ENCODE measurements around the gene GULP1. TPM values are rescaled to one million over a fixed set of nuclear protein-coding genes. Genes with fewer than 3 reads are reported as not detected.
A peak's percentile ranks its signal among the peaks of the same experiment; 100 is the strongest.

The GULP1 gene
- total and polyA plus RNA-seq, 2 of the 13 experiments (the other 11 are each of a cell fraction or from before 2014, with no cell fraction given): 0.15 TPM; not detected in 1

DNA sequence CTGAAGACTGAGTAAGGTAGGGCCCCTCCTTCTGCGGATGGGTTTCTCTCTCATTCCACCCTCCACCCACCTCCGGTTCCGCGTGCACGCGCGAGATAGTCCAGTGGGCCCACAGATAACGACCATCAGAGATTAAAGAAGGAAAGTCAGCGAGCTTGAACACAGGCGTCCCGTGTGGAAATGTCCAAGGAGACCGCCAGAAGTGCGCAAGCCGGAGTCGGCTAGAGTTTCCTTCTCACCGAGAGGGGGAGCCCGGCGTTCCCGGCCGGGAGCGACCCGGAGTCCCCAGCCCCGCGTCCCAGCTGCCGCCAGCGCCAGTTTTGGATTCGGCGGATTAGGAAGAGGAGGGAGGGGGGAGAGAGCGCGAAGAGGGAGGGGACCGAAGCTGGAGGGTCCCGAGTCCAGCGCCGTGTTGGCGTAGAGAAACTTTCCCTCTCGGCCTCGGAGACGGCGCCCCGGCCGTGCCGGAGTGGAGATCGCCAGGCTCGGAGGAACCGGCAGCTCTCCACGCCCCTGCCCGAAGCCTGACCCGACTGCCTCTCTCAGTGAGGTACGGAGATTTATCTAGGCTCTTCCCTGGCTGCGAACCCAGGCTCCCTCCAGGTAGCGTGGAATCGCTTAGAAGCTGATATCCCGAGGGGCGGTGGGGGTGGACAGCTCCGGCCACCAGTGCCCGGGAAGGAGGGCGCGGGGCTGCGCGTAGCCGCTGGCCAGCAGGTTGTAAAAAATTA, at the start of gene GULP1 (continued):
- TF ChIP-seq, protein P1, sequence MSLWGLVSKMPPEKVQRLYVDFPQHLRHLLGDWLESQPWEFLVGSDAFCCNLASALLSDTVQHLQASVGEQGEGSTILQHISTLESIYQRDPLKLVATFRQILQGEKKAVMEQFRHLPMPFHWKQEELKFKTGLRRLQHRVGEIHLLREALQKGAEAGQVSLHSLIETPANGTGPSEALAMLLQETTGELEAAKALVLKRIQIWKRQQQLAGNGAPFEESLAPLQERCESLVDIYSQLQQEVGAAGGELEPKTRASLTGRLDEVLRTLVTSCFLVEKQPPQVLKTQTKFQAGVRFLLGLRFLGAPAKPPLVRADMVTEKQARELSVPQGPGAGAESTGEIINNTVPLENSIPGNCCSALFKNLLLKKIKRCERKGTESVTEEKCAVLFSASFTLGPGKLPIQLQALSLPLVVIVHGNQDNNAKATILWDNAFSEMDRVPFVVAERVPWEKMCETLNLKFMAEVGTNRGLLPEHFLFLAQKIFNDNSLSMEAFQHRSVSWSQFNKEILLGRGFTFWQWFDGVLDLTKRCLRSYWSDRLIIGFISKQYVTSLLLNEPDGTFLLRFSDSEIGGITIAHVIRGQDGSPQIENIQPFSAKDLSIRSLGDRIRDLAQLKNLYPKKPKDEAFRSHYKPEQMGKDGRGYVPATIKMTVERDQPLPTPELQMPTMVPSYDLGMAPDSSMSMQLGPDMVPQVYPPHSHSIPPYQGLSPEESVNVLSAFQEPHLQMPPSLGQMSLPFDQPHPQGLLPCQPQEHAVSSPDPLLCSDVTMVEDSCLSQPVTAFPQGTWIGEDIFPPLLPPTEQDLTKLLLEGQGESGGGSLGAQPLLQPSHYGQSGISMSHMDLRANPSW (CRISPR knock-in tag; IDR thresholded peaks at IDR 0.05; ENCODE audit: borderline replicate concordance): no peak
- TF ChIP-seq ZNF724P (CRISPR knock-in tag; IDR thresholded peaks at IDR 0.05; ENCODE audit: borderline replicate concordance): no peak
- 0 out of 2 replicates have a peak, but pooled peaks have one; percentile 28 for TF ChIP-seq BORCS8-MEF2B (CRISPR knock-in tag; IDR thresholded peaks at IDR 0.05)
- peak; percentile 48 for TF ChIP-seq XRCC5 (optimal IDR thresholded peaks at IDR 0.05; ENCODE audit: low read length)
- TF ChIP-seq, protein P2, sequence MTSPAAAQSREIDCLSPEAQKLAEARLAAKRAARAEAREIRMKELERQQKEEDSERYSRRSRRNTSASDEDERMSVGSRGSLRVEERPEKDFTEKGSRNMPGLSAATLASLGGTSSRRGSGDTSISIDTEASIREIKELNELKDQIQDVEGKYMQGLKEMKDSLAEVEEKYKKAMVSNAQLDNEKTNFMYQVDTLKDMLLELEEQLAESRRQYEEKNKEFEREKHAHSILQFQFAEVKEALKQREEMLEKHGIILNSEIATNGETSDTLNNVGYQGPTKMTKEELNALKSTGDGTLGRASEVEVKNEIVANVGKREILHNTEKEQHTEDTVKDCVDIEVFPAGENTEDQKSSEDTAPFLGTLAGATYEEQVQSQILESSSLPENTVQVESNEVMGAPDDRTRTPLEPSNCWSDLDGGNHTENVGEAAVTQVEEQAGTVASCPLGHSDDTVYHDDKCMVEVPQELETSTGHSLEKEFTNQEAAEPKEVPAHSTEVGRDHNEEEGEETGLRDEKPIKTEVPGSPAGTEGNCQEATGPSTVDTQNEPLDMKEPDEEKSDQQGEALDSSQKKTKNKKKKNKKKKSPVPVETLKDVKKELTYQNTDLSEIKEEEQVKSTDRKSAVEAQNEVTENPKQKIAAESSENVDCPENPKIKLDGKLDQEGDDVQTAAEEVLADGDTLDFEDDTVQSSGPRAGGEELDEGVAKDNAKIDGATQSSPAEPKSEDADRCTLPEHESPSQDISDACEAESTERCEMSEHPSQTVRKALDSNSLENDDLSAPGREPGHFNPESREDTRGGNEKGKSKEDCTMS (CRISPR knock-in tag; conservative IDR thresholded peaks at IDR 0.05): no peak
- TF ChIP-seq ZNF83 (CRISPR knock-in tag; IDR thresholded peaks at IDR 0.05; ENCODE audit: borderline replicate concordance): no peak
- 0 out of 2 replicates have a peak, but pooled peaks have one; percentile 38 for TF ChIP-seq REL (CRISPR knock-in tag; conservative IDR thresholded peaks at IDR 0.05)
- TF ChIP-seq, protein P3, sequence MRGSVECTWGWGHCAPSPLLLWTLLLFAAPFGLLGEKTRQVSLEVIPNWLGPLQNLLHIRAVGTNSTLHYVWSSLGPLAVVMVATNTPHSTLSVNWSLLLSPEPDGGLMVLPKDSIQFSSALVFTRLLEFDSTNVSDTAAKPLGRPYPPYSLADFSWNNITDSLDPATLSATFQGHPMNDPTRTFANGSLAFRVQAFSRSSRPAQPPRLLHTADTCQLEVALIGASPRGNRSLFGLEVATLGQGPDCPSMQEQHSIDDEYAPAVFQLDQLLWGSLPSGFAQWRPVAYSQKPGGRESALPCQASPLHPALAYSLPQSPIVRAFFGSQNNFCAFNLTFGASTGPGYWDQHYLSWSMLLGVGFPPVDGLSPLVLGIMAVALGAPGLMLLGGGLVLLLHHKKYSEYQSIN (CRISPR knock-in tag; IDR thresholded peaks at IDR 0.05; ENCODE audit: borderline replicate concordance): no peak
- TF ChIP-seq ARNT (IDR thresholded peaks at IDR 0.05): no peak
- TF ChIP-seq ZFAT (CRISPR knock-in tag; conservative IDR thresholded peaks at IDR 0.05): no peak
- TF ChIP-seq, protein P4, sequence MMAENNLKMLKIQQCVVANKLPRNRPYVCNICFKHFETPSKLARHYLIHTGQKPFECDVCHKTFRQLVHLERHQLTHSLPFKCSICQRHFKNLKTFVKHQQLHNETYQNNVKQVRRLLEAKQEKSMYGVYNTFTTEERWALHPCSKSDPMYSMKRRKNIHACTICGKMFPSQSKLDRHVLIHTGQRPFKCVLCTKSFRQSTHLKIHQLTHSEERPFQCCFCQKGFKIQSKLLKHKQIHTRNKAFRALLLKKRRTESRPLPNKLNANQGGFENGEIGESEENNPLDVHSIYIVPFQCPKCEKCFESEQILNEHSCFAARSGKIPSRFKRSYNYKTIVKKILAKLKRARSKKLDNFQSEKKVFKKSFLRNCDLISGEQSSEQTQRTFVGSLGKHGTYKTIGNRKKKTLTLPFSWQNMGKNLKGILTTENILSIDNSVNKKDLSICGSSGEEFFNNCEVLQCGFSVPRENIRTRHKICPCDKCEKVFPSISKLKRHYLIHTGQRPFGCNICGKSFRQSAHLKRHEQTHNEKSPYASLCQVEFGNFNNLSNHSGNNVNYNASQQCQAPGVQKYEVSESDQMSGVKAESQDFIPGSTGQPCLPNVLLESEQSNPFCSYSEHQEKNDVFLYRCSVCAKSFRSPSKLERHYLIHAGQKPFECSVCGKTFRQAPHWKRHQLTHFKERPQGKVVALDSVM (CRISPR knock-in tag; IDR thresholded peaks at IDR 0.05): peak; percentile 36; the same call in 1 of the 2 replicates
- no peak for TF ChIP-seq GATAD1 (CRISPR knock-in tag; IDR thresholded peaks at IDR 0.05)
- no peak for TF ChIP-seq POLR2A (IDR thresholded peaks at IDR 0.05; ENCODE audit: insufficient read depth in 1 of 2, low read depth in 2 of 2, low read length in 2 of 2)
- no peak for TF ChIP-seq ZKSCAN8 (CRISPR knock-in tag; IDR thresholded peaks at IDR 0.05; ENCODE audit: borderline replicate concordance)
- TF ChIP-seq, protein P5, sequence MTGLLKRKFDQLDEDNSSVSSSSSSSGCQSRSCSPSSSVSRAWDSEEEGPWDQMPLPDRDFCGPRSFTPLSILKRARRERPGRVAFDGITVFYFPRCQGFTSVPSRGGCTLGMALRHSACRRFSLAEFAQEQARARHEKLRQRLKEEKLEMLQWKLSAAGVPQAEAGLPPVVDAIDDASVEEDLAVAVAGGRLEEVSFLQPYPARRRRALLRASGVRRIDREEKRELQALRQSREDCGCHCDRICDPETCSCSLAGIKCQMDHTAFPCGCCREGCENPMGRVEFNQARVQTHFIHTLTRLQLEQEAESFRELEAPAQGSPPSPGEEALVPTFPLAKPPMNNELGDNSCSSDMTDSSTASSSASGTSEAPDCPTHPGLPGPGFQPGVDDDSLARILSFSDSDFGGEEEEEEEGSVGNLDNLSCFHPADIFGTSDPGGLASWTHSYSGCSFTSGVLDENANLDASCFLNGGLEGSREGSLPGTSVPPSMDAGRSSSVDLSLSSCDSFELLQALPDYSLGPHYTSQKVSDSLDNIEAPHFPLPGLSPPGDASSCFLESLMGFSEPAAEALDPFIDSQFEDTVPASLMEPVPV (CRISPR knock-in tag; IDR thresholded peaks at IDR 0.05): no peak
- TF ChIP-seq, protein P6, sequence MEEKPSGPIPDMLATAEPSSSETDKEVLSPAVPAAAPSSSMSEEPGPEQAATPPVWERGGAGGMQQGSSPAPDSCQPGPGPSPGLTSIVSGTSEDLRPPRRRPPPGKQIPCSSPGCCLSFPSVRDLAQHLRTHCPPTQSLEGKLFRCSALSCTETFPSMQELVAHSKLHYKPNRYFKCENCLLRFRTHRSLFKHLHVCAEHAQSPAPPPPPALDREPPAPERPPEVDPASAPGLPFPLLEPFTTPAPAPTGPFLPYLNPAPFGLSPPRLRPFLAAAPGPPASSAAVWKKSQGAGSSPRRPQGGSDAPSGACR (CRISPR knock-in tag; IDR thresholded peaks at IDR 0.05): no peak
- TF ChIP-seq, protein P7, sequence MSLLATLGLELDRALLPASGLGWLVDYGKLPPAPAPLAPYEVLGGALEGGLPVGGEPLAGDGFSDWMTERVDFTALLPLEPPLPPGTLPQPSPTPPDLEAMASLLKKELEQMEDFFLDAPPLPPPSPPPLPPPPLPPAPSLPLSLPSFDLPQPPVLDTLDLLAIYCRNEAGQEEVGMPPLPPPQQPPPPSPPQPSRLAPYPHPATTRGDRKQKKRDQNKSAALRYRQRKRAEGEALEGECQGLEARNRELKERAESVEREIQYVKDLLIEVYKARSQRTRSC (CRISPR knock-in tag; IDR thresholded peaks at IDR 0.05; ENCODE audit: low read depth): no peak

All from HepG2 (cell line).